Mucosa of rectum (tissue), 2 donors: ENCODE measurements around the gene GHITM.
"Not testable (repeated sequence)": the region's sequence is repeated elsewhere in the genome, so short reads cannot be mapped to it uniquely, and the experiment has no call there.

ENCODE experiments used
- H3K27ac ChIP-seq, 2 donors: one replicate each; pipeline ENCODE4 v1.7.0; 2013; ENCODE audit warnings: inconsistent platforms in 2 of 2, low read depth in 2 of 2, low read length in 2 of 2
- H3K27me3 ChIP-seq, 2 donors: one replicate each; pipeline ENCODE4 v1.7.0; 2013; ENCODE audit warnings: low read length in 2 of 2; ENCODE audit not compliant: control insufficient read depth in 2 of 2, insufficient read depth in 2 of 2
- H3K36me3 ChIP-seq, 2 donors: one replicate each; pipeline ENCODE4 v1.7.0; 2013; ENCODE audit warnings: low read length in 2 of 2; ENCODE audit not compliant: control insufficient read depth in 2 of 2, insufficient read depth in 2 of 2
- H3K4me1 ChIP-seq, 2 donors: one replicate each; pipeline ENCODE4 v1.7.0; 2013; ENCODE audit warnings: low read length in 2 of 2, mild to moderate bottlenecking in 1 of 2; ENCODE audit not compliant: control insufficient read depth in 2 of 2, insufficient read depth in 2 of 2
- H3K4me3 ChIP-seq, 2 donors: one replicate each; pipeline ENCODE4 v1.7.0; 2013; ENCODE audit warnings: low read length in 2 of 2
- H3K9ac ChIP-seq, 2 donors: one replicate each; pipeline ENCODE4 v1.7.0; 2013; ENCODE audit warnings: low read length in 2 of 2, low read depth in 1 of 2, mild to moderate bottlenecking in 1 of 2
- H3K9me3 ChIP-seq, 2 donors: one replicate each; pipeline ENCODE4 v1.7.0; 2013; ENCODE audit warnings: low read length in 2 of 2; ENCODE audit not compliant: control insufficient read depth in 2 of 2
- donor health status: healthy.
- donor health status: Normal muscosa, but diverticular disease.

Gene GHITM

DNA sequence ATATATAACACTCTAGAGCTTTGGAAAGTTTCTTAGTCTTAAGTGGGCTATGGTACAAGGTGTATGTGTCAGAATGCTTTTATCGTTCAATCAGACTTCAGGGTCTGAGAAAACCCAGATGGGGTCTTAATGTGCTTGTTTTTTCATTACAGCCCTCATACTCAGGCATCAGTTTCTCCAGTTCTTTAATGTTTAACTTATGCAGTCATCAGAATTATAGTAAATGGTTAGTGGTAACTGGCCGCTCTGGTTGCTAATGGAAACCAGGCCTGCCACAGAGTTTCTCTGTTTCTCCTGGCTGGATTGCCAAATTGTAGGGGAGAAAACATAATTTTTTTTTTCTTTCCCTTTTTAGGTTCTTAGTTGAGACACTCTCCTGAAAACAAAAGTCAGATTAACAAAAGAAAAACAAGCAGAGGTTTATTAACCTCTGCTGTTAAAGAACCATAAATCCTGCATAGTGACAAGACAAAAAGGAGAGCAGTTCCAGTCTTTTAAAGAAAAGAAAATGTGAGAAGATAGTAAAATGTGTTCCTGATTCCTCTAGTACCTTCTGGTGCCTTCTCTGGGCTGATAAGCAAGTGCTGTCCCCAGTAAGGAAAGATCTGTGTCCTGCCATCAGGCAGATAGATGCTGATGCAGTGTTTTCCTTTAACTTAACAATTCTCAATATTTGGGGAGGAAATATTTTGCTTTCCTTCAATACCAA lies 21.5 kb upstream of the GHITM start:
- no peaks in the 10 kb centered on the region for H3K9me3 ChIP-seq
- H3K27ac ChIP-seq = no peak overlapping the region
- H3K9ac ChIP-seq = no peak overlapping the region
- no peak overlapping the region for H3K4me3 ChIP-seq
- no peaks in the 10 kb centered on the region for H3K4me1 ChIP-seq
- no peaks in the 10 kb centered on the region for H3K27me3 ChIP-seq
- H3K36me3 ChIP-seq = no peaks in the 10 kb centered on the region

GRCh38 chr10:84118395-84119006 lies 20.8 kb upstream of the GHITM start:
- Histone ChIP-seq H3K27ac (no peak overlapping the region), H3K4me3 (no peak overlapping the region), H3K4me1 (no peaks in the 10 kb centered on the region), H3K9ac (no peak overlapping the region), H3K9me3 (no peaks in the 10 kb centered on the region), H3K36me3 (no peaks in the 10 kb centered on the region), H3K27me3 (no peaks in the 10 kb centered on the region)

DNA sequence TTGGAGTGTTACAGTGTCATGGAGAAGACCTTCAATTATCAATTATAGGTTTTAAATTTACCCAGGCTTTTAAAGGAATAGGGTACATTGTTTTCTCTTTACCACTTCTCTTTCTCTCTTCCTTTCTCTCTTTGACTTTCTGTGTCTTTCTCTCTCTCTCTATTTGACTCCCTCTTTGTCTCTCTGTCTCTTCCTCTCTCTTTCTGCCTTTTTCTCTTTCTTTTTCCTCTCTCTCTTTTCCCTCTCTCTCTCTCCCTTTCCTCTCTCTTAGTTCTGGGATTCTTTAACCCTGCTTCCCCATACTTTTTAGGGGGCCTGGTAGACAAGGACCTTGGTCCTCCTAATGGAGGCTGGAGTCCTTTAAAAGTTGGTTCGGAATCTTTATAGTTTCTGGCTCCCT lies 15.9 kb upstream of the GHITM start:
- H3K4me1 ChIP-seq = no peaks in the 10 kb centered on the region
- no peak overlapping the region for H3K4me3 ChIP-seq
- H3K27me3 ChIP-seq = no peaks in the 10 kb centered on the region
- no peaks in the 10 kb centered on the region for H3K36me3 ChIP-seq
- no peak overlapping the region for H3K27ac ChIP-seq
- peaks cover 0 to 11% of the 10 kb centered on the region in 2 donors for H3K9me3 ChIP-seq
- H3K9ac ChIP-seq = no peak overlapping the region

GRCh38 chr10:84125910-84126784 lies 13.2 kb upstream of the GHITM start:
- not testable (repeated sequence) for H3K27me3 ChIP-seq, H3K4me1 ChIP-seq, H3K4me3 ChIP-seq, H3K27ac ChIP-seq, H3K9ac ChIP-seq, H3K36me3 ChIP-seq
- H3K9me3 ChIP-seq = peaks cover 0 to 11% of the 10 kb centered on the region in 2 donors

DNA sequence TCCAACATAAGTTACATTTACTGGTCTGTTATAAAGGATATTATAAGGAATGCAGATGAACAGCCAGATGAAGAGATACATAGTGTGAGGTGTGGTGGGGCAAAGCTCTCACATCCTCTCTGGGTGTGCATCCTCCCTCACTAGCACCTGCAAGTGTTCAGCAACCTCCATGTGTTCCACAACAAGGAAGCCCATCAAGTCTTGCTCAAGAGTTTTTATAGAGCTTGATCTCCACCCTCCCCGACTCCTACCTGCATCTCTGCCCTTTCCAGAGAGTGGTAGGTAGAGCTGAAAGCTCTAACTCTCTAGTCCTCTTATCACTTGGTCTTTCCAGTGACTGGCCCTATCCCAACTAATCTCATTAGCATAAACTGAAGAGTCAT lies 12.5 kb upstream of the GHITM start:
- no peaks in the 10 kb centered on the region for H3K36me3 ChIP-seq
- H3K4me1 ChIP-seq = no peaks in the 10 kb centered on the region
- H3K27me3 ChIP-seq = no peaks in the 10 kb centered on the region
- no peak overlapping the region for H3K27ac ChIP-seq
- no peak overlapping the region for H3K4me3 ChIP-seq
- H3K9ac ChIP-seq = no peak overlapping the region
- H3K9me3 ChIP-seq = peaks cover 0 to 11% of the 10 kb centered on the region in 2 donors

DNA sequence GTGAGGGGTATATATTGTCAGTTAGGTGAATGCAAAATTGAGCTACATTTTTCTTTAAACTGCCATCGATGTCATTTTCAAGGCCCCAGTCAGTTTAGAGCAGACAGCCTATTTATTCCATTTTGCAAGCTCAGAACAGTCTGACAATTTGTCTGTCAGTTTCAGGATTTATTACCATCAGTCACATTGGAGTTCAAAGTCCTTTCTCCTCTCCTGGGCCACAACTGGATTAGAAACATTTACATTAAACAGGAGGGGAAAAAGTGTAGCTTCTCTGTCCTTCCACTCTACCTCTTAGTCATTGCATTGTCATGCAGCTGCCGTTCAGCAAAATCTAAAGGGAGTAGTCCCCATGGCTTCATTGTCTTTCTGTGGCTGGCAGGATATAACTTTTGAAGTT lies 3.5 kb upstream of the GHITM start:
- Histone ChIP-seq H3K9me3 (no peaks in the 10 kb centered on the region), H3K9ac (no peak overlapping the region), H3K4me3 (no peak overlapping the region), H3K27ac (peak overlapping the region; percentile 69 to 71), H3K27me3 (no peaks in the 10 kb centered on the region), H3K36me3 (no peaks in the 10 kb centered on the region), H3K4me1 (peaks cover 16 to 31% of the 10 kb centered on the region in 2 donors)

GRCh38 chr10:84137811-84138210 lies 1.5 kb upstream of the GHITM start:
- no peak overlapping the region for H3K4me3 ChIP-seq
- H3K9me3 ChIP-seq = no peaks in the 10 kb centered on the region
- peaks cover 21 to 34% of the 10 kb centered on the region in 2 donors for H3K4me1 ChIP-seq
- no peaks in the 10 kb centered on the region for H3K27me3 ChIP-seq
- no peak overlapping the region for H3K9ac ChIP-seq
- H3K27ac ChIP-seq = peak overlapping the region; percentile 87 to 99
- H3K36me3 ChIP-seq = peaks cover 5 to 8% of the 10 kb centered on the region in 2 donors

GRCh38 chr10:84138478-84139125 lies 707 bp upstream of the GHITM start:
- Histone ChIP-seq H3K4me1 (peaks cover 21 to 34% of the 10 kb centered on the region in 2 donors), H3K27me3 (no peaks in the 10 kb centered on the region), H3K9me3 (no peaks in the 10 kb centered on the region), H3K27ac (peak overlapping the region; percentile 87 to 99), H3K9ac (peak overlapping the region; percentile 58 to 100), H3K36me3 (peaks cover 12 to 16% of the 10 kb centered on the region in 2 donors), H3K4me3 (peak overlapping the region; percentile 96 to 99)

DNA sequence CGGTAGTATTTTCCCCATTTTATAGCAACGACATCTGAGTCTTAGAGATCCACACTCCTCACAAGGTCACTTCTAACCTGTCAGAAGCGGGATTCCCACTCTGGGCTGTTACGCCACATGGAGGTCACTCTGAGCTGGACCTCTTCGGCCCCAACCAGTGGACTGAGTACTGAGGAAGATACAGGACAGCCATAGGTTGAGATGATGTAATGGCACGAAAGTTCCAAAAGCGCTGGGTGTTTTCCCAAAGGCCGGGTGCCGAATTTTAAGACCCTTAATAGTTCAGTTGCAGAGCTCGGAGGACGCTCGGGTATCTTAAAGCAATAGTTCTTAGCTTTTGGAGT lies 699 bp downstream of the GHITM start:
- peak overlapping the region; percentile 96 to 99 for H3K4me3 ChIP-seq
- peak overlapping the region; percentile 99 to 100 for H3K9ac ChIP-seq
- no peaks in the 10 kb centered on the region for H3K9me3 ChIP-seq
- H3K36me3 ChIP-seq = peaks cover 25 to 30% of the 10 kb centered on the region in 2 donors
- peaks cover 21 to 34% of the 10 kb centered on the region in 2 donors for H3K4me1 ChIP-seq
- peak overlapping the region; percentile 99 for H3K27ac ChIP-seq
- no peaks in the 10 kb centered on the region for H3K27me3 ChIP-seq

DNA sequence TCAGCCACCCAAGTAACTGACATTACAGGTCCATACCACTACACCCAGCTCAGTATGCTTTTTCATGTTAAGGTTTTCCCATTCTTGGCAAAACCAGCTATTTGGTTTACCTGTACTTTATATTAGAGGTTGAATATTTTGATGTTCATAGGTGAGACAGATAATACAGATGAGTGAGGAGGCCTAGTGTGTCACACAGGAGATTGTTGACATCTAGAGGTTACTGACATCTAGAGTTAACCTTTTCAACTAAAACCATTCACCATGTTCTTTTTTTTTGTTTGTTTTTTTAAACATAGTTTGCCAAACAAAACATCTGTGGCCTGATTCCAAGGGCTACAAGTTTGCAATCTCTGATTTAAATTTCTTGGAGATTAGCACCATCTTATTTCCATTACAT lies 8.0 kb downstream of the GHITM start:
- Histone ChIP-seq H3K27ac (no peak overlapping the region), H3K27me3 (no peaks in the 10 kb centered on the region), H3K4me1 (no peaks in the 10 kb centered on the region), H3K9ac (no peak overlapping the region), H3K9me3 (no peaks in the 10 kb centered on the region), H3K4me3 (no peak overlapping the region), H3K36me3 (peaks cover 76 to 83% of the 10 kb centered on the region in 2 donors)
